ENCODE data around the gene NEUROD2. TPM values are rescaled to one million over a fixed set of nuclear protein-coding genes. Genes with fewer than 3 reads are reported as not detected.

NEUROD2 gene
- total RNA-seq = not detected

DNA sequence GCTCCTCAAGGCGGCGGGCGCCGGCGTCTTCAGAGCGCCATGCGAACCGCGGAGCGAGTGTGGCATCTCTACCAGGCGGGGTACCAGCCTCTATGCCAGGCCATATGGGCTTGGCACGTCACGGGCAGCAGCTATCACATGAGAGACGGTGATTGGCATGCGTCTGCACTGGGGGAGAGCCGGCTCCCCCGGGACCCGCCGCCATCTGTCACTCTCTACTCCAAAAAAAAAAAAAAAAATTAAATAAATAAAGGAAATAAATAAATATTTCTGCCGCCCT is at the start of gene NEUROD2:
TSS of gene NEUROD2 (minus strand) at position 70 of the 280 bp plus-strand sequence. CDS start 1,321 bp downstream, outside the sequence.
- Mint-ChIP-seq H3K27ac (no peak within 1 kb of the TSS), H3K36me3 (no peaks in the 10 kb centered on the region), H3K4me1 (peaks cover 14% of the 10 kb centered on the region), H3K4me3 (no peak within 1 kb of the TSS), H3K9me3 (ENCODE audit: low read depth) (no peaks in the 10 kb centered on the region), H3K27me3 (peaks cover 64% of the 10 kb centered on the region)
- no peak for ATAC-seq
- no peak for DNase-seq
- CTCF ChIA-PET = interaction anchor here (3.9 kb wide), 1 partner anchor 14 kb away, joined by 19 read pairs; no protein-coding TSS in a partner anchor

GRCh38 chr17:39655105-39655504 is 47.4 kb upstream of the NEUROD2 start:
- Mint-ChIP-seq H3K4me1 (peaks cover 8% of the 10 kb centered on the region), H3K4me3 (no peak overlapping the region), H3K36me3 (no peaks in the 10 kb centered on the region), H3K27me3 (no peaks in the 10 kb centered on the region), H3K9me3 (ENCODE audit: low read depth) (no peaks in the 10 kb centered on the region), H3K27ac (no peak overlapping the region)
- DNase-seq (no peak), ATAC-seq (no peak)
- CTCF ChIA-PET = interaction anchor here (1.0 to 18.0 kb wide), 12 partner anchors 9 to 326 kb away, joined by 3 to 307 read pairs (median 14); partner anchors contain the start of genes MIEN1, PNMT, PPP1R1B and PSMD3

- peak; percentile 89 for ATAC-seq
- Mint-ChIP-seq H3K27ac (peak overlapping the region; percentile 24), H3K4me1 (peaks cover 12% of the 10 kb centered on the region), H3K9me3 (ENCODE audit: low read depth) (no peaks in the 10 kb centered on the region), H3K27me3 (no peaks in the 10 kb centered on the region), H3K4me3 (no peak overlapping the region), H3K36me3 (peaks cover 2% of the 10 kb centered on the region)
- DNase-seq = peak; percentile 87
- CTCF ChIA-PET = interaction anchor here (0.8 to 18.0 kb wide), 22 partner anchors 9 to 327 kb away, joined by 3 to 307 read pairs (median 6); partner anchors contain the start of genes MIEN1, PGAP3, PNMT and PPP1R1B
These were observed 46.1 kb upstream of the NEUROD2 start for GRCh38 chr17:39653662-39654331.

- Mint-ChIP-seq H3K27me3 (no peaks in the 10 kb centered on the region), H3K9me3 (ENCODE audit: low read depth) (no peaks in the 10 kb centered on the region), H3K27ac (no peak overlapping the region), H3K36me3 (peaks cover 2% of the 10 kb centered on the region), H3K4me1 (peaks cover 12% of the 10 kb centered on the region), H3K4me3 (no peak overlapping the region)
- CTCF ChIA-PET = interaction anchor here (0.8 to 18.0 kb wide), 24 partner anchors 10 to 327 kb away, joined by 3 to 307 read pairs (median 6); partner anchors contain the start of genes MIEN1, PGAP3, PNMT and PPP1R1B
- ATAC-seq (peak; percentile 7), DNase-seq (no peak)
These were observed 45.6 kb upstream of the NEUROD2 start for GRCh38 chr17:39653316-39653661.

- Mint-ChIP-seq H3K36me3 (peaks cover 2% of the 10 kb centered on the region), H3K4me1 (peaks cover 12% of the 10 kb centered on the region), H3K27ac (no peak overlapping the region), H3K9me3 (ENCODE audit: low read depth) (no peaks in the 10 kb centered on the region), H3K27me3 (no peaks in the 10 kb centered on the region), H3K4me3 (no peak overlapping the region)
- DNase-seq (no peak), ATAC-seq (no peak)
- CTCF ChIA-PET = interaction anchor here (0.9 to 18.0 kb wide), 11 partner anchors 9 to 105 kb away, joined by 3 to 307 read pairs (median 13); partner anchors contain the start of genes PGAP3, PNMT, PPP1R1B and TCAP
These were observed 45.0 kb upstream of the NEUROD2 start for GRCh38 chr17:39652587-39653315.

- no peak overlapping the region for H3K27ac Mint-ChIP-seq
- H3K36me3 Mint-ChIP-seq = peaks cover 2% of the 10 kb centered on the region
- DNase-seq (no peak), ATAC-seq (no peak)
- CTCF ChIA-PET = interaction anchor here (0.9 to 18.0 kb wide), 10 partner anchors 9 to 104 kb away, joined by 3 to 307 read pairs (median 11); partner anchors contain the start of genes PNMT, PPP1R1B and TCAP
- H3K4me3 Mint-ChIP-seq = no peak overlapping the region
- H3K27me3 Mint-ChIP-seq = no peaks in the 10 kb centered on the region
- H3K4me1 Mint-ChIP-seq = peaks cover 12% of the 10 kb centered on the region
- no peaks in the 10 kb centered on the region for H3K9me3 Mint-ChIP-seq (ENCODE audit: low read depth)
These were observed 44.3 kb upstream of the NEUROD2 start for GRCh38 chr17:39651923-39652586.

DNA sequence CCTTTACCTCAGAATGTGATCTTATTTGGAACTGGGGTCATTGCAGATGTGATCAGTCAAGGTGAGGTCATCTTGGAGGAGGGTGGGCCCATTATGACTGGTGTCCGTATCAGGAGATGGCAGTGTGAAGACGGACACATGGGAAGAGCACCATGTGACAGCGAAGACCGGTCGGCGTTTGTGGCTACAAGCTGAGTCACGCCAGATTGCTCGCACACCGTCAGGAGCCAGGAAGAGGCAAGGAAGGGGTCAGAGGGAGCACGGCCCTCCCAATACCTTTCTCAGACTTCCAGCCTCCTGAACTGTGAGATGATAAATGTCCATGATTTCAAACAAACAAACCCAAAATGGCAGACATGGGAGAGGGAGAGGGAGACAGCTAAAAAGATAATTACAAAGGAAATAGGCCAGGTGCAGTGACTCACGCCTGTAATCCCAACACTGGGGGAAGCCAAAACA is 42.4 kb upstream of the NEUROD2 start:
- Mint-ChIP-seq H3K4me3 (no peak overlapping the region), H3K27me3 (no peaks in the 10 kb centered on the region), H3K27ac (no peak overlapping the region), H3K9me3 (ENCODE audit: low read depth) (no peaks in the 10 kb centered on the region), H3K4me1 (peaks cover 13% of the 10 kb centered on the region), H3K36me3 (peaks cover 4% of the 10 kb centered on the region)
- CTCF ChIA-PET = interaction anchor here (0.6 to 18.0 kb wide), 8 partner anchors 7 to 80 kb away, joined by 3 to 307 read pairs (median 5); partner anchors contain the start of genes MIEN1, PNMT and PPP1R1B
- DNase-seq = no peak
- no peak for ATAC-seq

DNA sequence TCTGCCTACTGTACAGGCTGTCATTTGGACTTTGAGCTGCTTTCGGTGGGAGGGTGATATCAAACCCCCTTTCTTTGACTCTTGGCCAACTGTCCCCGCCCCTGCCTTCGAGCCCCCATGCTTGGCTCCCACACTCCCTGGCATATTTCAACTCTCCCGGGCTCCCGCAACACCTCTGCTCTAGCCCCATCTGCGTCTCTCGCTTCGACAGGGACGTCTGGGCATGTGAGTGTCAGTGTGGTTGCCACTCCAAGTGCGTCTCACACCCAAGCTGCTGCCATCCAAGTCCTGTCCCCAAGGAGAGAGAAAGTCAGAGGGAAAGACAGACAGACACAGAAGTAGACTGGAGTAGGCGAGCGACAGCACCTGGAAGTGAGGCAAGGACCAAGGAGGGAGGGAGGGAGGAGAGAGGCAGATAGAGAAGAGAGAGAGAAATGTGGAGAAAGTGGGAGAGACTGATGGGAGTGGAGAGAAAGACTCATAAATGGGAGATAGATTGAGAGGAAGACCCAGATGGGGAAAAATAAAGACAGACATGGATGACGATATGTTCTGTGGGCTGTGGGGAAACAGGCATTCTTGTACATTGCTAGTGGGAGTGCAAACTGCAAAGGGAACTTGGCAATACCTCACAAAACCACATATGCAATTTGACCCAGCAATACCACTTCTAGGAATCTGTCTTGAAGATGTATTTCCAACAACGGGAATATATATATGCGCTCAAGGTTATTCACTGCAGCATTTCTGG is 41.1 kb upstream of the NEUROD2 start:
- CTCF ChIA-PET = interaction anchor here (1.2 to 18.0 kb wide), 2 partner anchors 22 kb away, joined by 3 to 307 read pairs; partner anchors contain the start of gene PPP1R1B
- Mint-ChIP-seq H3K27me3 (no peaks in the 10 kb centered on the region), H3K9me3 (ENCODE audit: low read depth) (no peaks in the 10 kb centered on the region)

GRCh38 chr17:39647256-39647655 is 39.5 kb upstream of the NEUROD2 start:
- peaks cover 23% of the 10 kb centered on the region for H3K4me1 Mint-ChIP-seq
- no peak overlapping the region for H3K27ac Mint-ChIP-seq

More for the DNA sequence above, 41.1 kb upstream of the NEUROD2 start:
- Mint-ChIP-seq H3K4me1 (peaks cover 13% of the 10 kb centered on the region), H3K4me3 (no peak overlapping the region), H3K36me3 (peaks cover 4% of the 10 kb centered on the region), H3K27ac (no peak overlapping the region)
- no peak for ATAC-seq
- DNase-seq = no peak

DNA sequence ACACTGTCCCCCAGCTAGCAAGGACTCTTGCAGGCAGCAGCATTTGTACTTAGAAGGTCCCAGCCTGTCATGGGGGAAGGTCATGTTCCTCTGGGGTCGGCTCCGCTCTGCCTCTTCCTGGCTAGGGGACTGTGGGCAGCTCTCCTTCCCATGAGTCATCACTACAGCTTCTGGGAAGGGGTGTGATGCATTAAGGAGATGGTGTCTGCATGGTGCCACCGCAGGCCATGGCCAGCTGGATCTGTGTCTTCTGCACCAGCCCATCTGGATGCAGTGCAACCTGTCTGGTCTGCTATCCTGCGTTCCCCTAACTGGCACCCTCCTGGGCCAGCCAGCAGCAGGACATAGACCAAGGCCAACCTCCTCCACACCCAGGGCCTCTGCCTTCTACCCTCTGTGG is 35.6 kb upstream of the NEUROD2 start:
- DNase-seq = no peak
- no peaks in the 10 kb centered on the region for H3K27me3 Mint-ChIP-seq
- peaks cover 37% of the 10 kb centered on the region for H3K4me1 Mint-ChIP-seq
- peaks cover 2% of the 10 kb centered on the region for H3K36me3 Mint-ChIP-seq
- H3K4me3 Mint-ChIP-seq = no peak overlapping the region
- no peaks in the 10 kb centered on the region for H3K9me3 Mint-ChIP-seq (ENCODE audit: low read depth)
- no peak for ATAC-seq
- CTCF ChIA-PET = interaction anchor here (0.7 to 18.0 kb wide), 5 partner anchors 10 to 317 kb away, joined by 3 to 307 read pairs (median 4); partner anchors contain the start of gene PPP1R1B
- no peak overlapping the region for H3K27ac Mint-ChIP-seq

More at GRCh38 chr17:39647256-39647655, 39.5 kb upstream of the NEUROD2 start:
- Mint-ChIP-seq H3K27me3 (no peaks in the 10 kb centered on the region), H3K9me3 (ENCODE audit: low read depth) (no peaks in the 10 kb centered on the region), H3K36me3 (peaks cover 4% of the 10 kb centered on the region), H3K4me3 (no peak overlapping the region)
- DNase-seq = no peak
- ATAC-seq = no peak
- CTCF ChIA-PET = interaction anchor here (0.6 to 18.0 kb wide), 2 partner anchors 20 to 21 kb away, joined by 3 to 307 read pairs; partner anchors contain the start of genes PNMT and PPP1R1B

- Mint-ChIP-seq H3K4me3 (no peak overlapping the region), H3K36me3 (peaks cover 3% of the 10 kb centered on the region), H3K9me3 (ENCODE audit: low read depth) (no peaks in the 10 kb centered on the region), H3K27ac (no peak overlapping the region), H3K27me3 (no peaks in the 10 kb centered on the region), H3K4me1 (peaks cover 45% of the 10 kb centered on the region)
- CTCF ChIA-PET = interaction anchor here (0.7 to 18.0 kb wide), 5 partner anchors 10 to 317 kb away, joined by 3 to 307 read pairs (median 4); partner anchors contain the start of gene PPP1R1B
- no peak for ATAC-seq
- no peak for DNase-seq
These were observed 34.8 kb upstream of the NEUROD2 start for GRCh38 chr17:39642291-39643074.

DNA sequence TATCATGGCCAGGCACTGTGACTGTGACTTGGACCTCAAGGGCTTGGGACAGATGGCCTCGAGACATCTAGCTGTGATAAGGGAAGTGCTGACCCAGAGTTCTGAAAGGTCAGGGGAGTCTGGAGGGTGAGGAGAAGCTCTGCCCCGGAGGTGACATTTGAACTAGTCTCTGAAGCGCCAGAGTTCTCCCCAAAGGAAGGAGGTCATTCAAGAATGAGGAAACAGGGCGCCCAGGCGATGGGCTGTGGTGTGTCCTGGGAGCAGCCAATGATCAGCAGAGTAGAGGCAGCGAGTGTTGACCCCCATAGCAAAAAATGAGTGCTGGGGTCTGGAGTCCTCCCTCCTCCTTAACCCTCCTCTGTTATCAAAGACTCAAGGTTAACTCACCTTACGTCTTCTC is 34.2 kb upstream of the NEUROD2 start:
- H3K27ac Mint-ChIP-seq = no peak overlapping the region

More for the DNA sequence above, 34.2 kb upstream of the NEUROD2 start:
- Mint-ChIP-seq H3K9me3 (ENCODE audit: low read depth) (no peaks in the 10 kb centered on the region), H3K4me3 (no peak overlapping the region), H3K36me3 (peaks cover 3% of the 10 kb centered on the region), H3K4me1 (peaks cover 45% of the 10 kb centered on the region), H3K27me3 (no peaks in the 10 kb centered on the region)
- CTCF ChIA-PET = interaction anchor here (1.3 to 18.0 kb wide), 3 partner anchors 11 to 40 kb away, joined by 4 to 307 read pairs (median 50); partner anchors contain the start of gene PPP1R1B
- no peak for DNase-seq
- ATAC-seq = no peak

Measured in activated CD8-positive, alpha-beta memory T cell treated with anti-CD3 and anti-CD28 coated beads, Interleukin-2, amount 10 ng/mL, durations not matched to agents 7 days and 5 days (primary cell).